Panc1 (cell line): ENCODE data around the gene FAF1. TPM values are rescaled to one million over a fixed set of nuclear protein-coding genes. Genes with fewer than 3 reads are reported as not detected.
"Not testable (repeated sequence)": the region's sequence is repeated elsewhere in the genome, so short reads cannot be mapped to it uniquely, and the experiment has no call there.

Experiments used
- ATAC-seq: fragments of 200-7000 bp; cut with Tn5 transposase; 2 replicates; pipeline ENCODE4 v1.9.1; 2020; ENCODE audit warnings: mild to moderate bottlenecking, moderate library complexity
- BruUV-seq: library from RNA; stranded (reverse); fragments of 400-500 nt; replicated peaks from 2 replicates; lab custom pipeline; 2021; lab: Mats Ljungman, UMichigan
- CTCF ChIA-PET: fragments of 300-600 bp; sonication (Branson Sonifier 250); formaldehyde crosslinking; loops from one replicate; lab custom pipeline; 2022; ENCODE audit warnings: antibody characterized with exemption; lab: Charles Lee
- POLR2A ChIA-PET: fragments of 300-600 bp; sonication (Branson Sonifier 250); formaldehyde crosslinking; loops from one replicate; lab custom pipeline; 2022; ENCODE audit warnings: antibody characterized with exemption; lab: Charles Lee
- DNase-seq: peaks from one replicate; pipeline ENCODE4 v3.0.0-alpha.2; 2010; ENCODE audit warnings: low read depth, low spot score
- H3K27ac ChIP-seq: 2 replicates; pipeline ENCODE4 v1.5.1; 2011; ENCODE audit warnings: mild to moderate bottlenecking, low read length, inconsistent platforms
- H3K27me3 ChIP-seq: fragments of 200-500 bp; sonication (Bioruptor generic); 2 replicates; pipeline ENCODE4 v1.6.0; 2014; ENCODE audit warnings: low read length, inconsistent platforms; ENCODE audit not compliant: control insufficient read depth, insufficient read depth
- H3K36me3 ChIP-seq: fragments of 200-500 bp; sonication (Bioruptor generic); 2 replicates; pipeline ENCODE4 v1.5.1; 2014; ENCODE audit warnings: inconsistent platforms, mild to moderate bottlenecking, low read length, moderate library complexity; ENCODE audit not compliant: control insufficient read depth, insufficient read depth
- H3K4me1 ChIP-seq: 2 replicates; pipeline ENCODE4 v1.5.1; 2011; ENCODE audit warnings: inconsistent platforms, mild to moderate bottlenecking, low read length, moderate library complexity; ENCODE audit not compliant: control insufficient read depth, insufficient read depth
- H3K4me3 ChIP-seq, 2 experiments: 2 replicates each; pipeline ENCODE4 v1.5.1; 2011 to 2012; ENCODE audit warnings: low read depth in 2 of 2, low read length in 2 of 2, mild to moderate bottlenecking in 2 of 2, inconsistent platforms in 1 of 2, moderate library complexity in 1 of 2
- H3K9me3 ChIP-seq: fragments of 200-500 bp; sonication (Bioruptor generic); 2 replicates; pipeline ENCODE4 v1.5.1; 2014; ENCODE audit warnings: low read depth, mild to moderate bottlenecking, inconsistent platforms, low read length, moderate library complexity; ENCODE audit not compliant: control insufficient read depth, insufficient read depth
- POLR2AphosphoS5 ChIP-seq: IDR thresholded peaks from 2 replicates; pipeline ENCODE4 v1.6.1; 2012; ENCODE audit warnings: mild to moderate bottlenecking, low read depth, low read length, moderate library complexity
- SIN3A ChIP-seq: IDR thresholded peaks from 2 replicates; pipeline ENCODE4 v1.6.1; 2012; ENCODE audit warnings: low read depth, mild to moderate bottlenecking, low read length, moderate library complexity, borderline replicate concordance; ENCODE audit not compliant: insufficient read depth
- TCF7L2 ChIP-seq: IDR thresholded peaks from 2 replicates; pipeline ENCODE4 v1.6.1; 2011; ENCODE audit warnings: mild to moderate bottlenecking, low read depth, low read length, inconsistent platforms
- in situ Hi-C: cut with HindIII; loops from 2 replicates; pipeline ENCODE4 v1.10.0; 2016; ENCODE audit warnings: low sequenced_read_pairs, low pct_unique_long_range_greater_than_20kb
- intact Hi-C: fragments of 100-400 bp; cut with micrococcal nuclease; formaldehyde crosslinking; loops from one replicate; pipeline ENCODE4 v1.10.0; 2022; ENCODE audit not compliant: unreplicated experiment
- total RNA-seq: library from RNA; stranded (reverse); gene quantifications from one replicate; pipeline ENCODE4 v1.2.1, GENCODE V29; 2021; ENCODE audit not compliant: unreplicated experiment
- TF ChIP-seq, protein P1 (sequence below): fragments of 450-650 bp; IDR thresholded peaks from 2 replicates; pipeline ENCODE4 v1.5.1; 2017; ENCODE audit warnings: mild to moderate bottlenecking
- TF ChIP-seq, protein P2 (sequence below), 2 experiments: IDR thresholded peaks; 2 replicates each; pipeline ENCODE4 v1.6.1; 2011 to 2012; ENCODE audit warnings: low read depth in 2 of 2, control low read depth in 1 of 2, low read length in 1 of 2, mild to moderate bottlenecking in 1 of 2, moderate library complexity in 1 of 2; ENCODE audit not compliant: insufficient read depth in 1 of 2

Gene FAF1
- total RNA-seq, 1 experiment from 2014 or later, result 101 TPM

DNA sequence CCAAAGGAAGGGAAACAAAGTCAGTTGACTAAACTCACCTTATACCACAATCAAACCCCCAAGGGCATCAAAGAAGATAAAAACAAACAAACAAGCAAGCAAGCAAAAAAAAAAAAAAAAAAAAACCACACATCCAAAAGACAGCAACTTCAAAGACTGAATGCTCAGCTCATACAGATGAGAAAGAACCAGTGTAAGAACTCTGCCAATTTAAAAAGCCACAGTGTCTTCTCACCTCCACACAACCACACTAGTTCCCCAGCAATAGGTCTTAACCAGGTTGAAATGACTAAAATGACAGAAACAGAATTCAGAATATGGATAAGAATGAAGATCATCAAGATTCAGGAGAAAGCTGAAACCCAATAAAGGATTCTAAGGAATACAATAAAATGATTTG, 193.4 kb downstream of the FAF1 start:
- CTCF ChIA-PET, result no interaction called here
- Histone ChIP-seq H3K27ac (no peak overlapping the region), H3K27me3 (no peaks in the 10 kb centered on the region), H3K36me3 (no peaks in the 10 kb centered on the region), H3K4me3 (no peak overlapping the region), H3K9me3 (no peaks in the 10 kb centered on the region; the same call in 1 of the 2 replicates), H3K4me1 (no peaks in the 10 kb centered on the region)
- no TSS peak for BruUV-seq
- in situ Hi-C loops, result no loop called here
- POLR2A ChIA-PET, result no interaction called here
- intact Hi-C loops, result no loop called here
- no peak for ATAC-seq
- DNase-seq, result no peak
- no peak for TF ChIP-seq POLR2AphosphoS5
- TF ChIP-seq, protein P1, sequence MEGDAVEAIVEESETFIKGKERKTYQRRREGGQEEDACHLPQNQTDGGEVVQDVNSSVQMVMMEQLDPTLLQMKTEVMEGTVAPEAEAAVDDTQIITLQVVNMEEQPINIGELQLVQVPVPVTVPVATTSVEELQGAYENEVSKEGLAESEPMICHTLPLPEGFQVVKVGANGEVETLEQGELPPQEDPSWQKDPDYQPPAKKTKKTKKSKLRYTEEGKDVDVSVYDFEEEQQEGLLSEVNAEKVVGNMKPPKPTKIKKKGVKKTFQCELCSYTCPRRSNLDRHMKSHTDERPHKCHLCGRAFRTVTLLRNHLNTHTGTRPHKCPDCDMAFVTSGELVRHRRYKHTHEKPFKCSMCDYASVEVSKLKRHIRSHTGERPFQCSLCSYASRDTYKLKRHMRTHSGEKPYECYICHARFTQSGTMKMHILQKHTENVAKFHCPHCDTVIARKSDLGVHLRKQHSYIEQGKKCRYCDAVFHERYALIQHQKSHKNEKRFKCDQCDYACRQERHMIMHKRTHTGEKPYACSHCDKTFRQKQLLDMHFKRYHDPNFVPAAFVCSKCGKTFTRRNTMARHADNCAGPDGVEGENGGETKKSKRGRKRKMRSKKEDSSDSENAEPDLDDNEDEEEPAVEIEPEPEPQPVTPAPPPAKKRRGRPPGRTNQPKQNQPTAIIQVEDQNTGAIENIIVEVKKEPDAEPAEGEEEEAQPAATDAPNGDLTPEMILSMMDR, result no peak
- TF ChIP-seq SIN3A, result no peak
- no peak for TF ChIP-seq TCF7L2
- TF ChIP-seq, protein P2, sequence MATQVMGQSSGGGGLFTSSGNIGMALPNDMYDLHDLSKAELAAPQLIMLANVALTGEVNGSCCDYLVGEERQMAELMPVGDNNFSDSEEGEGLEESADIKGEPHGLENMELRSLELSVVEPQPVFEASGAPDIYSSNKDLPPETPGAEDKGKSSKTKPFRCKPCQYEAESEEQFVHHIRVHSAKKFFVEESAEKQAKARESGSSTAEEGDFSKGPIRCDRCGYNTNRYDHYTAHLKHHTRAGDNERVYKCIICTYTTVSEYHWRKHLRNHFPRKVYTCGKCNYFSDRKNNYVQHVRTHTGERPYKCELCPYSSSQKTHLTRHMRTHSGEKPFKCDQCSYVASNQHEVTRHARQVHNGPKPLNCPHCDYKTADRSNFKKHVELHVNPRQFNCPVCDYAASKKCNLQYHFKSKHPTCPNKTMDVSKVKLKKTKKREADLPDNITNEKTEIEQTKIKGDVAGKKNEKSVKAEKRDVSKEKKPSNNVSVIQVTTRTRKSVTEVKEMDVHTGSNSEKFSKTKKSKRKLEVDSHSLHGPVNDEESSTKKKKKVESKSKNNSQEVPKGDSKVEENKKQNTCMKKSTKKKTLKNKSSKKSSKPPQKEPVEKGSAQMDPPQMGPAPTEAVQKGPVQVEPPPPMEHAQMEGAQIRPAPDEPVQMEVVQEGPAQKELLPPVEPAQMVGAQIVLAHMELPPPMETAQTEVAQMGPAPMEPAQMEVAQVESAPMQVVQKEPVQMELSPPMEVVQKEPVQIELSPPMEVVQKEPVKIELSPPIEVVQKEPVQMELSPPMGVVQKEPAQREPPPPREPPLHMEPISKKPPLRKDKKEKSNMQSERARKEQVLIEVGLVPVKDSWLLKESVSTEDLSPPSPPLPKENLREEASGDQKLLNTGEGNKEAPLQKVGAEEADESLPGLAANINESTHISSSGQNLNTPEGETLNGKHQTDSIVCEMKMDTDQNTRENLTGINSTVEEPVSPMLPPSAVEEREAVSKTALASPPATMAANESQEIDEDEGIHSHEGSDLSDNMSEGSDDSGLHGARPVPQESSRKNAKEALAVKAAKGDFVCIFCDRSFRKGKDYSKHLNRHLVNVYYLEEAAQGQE (IDR thresholded peaks at IDR 0.05; ENCODE audit: insufficient read depth in 1 of 2, low read depth in 2 of 2, low read length in 1 of 2), result no peak

DNA sequence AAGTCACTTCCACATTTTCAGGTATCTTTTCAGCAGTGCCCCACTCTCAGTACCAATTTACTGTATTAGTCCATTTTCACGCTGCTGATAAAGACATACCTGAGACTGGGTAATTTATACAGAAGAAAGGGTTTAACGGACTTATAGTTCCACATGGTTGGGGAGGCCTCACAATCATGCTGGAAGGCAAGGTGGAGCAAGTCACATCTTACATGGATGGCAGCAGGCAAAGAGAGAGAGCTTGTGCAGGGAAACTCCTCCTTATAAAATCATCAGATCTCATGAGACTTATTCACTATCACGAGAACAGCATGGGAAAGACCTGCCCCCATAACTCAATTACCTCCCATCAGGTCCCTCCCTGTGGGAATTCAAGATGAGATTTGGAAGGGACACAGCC, 203.5 kb downstream of the FAF1 start:
- H3K27me3 ChIP-seq, POLR2A ChIA-PET, intact Hi-C loops, H3K36me3 ChIP-seq, H3K9me3 ChIP-seq, ATAC-seq, H3K4me1 ChIP-seq, H3K27ac ChIP-seq, CTCF ChIA-PET, H3K4me3 ChIP-seq, in situ Hi-C loops, BruUV-seq, DNase-seq: not testable (repeated sequence)

DNA sequence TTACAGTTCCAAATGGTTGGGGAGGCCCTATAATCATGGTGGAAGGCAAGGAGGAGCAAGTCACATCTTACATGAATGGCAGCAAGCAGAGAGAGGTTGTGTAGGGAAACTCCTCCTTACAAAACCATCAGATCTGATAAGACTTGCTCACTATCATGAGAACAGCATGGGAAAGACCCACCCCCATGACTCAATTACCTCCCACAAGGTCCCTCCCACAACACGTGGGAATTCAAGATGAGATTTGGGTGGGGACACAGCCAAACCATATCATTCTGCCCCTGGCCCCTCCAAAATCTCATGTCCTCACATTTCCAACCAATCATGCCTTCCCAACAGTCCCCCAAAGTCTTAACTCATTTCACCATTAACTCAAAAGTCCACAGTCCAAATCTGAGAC, 205.3 kb downstream of the FAF1 start:
- intact Hi-C loops, H3K4me1 ChIP-seq, H3K4me3 ChIP-seq, ATAC-seq, H3K27ac ChIP-seq, BruUV-seq, DNase-seq, POLR2A ChIA-PET, H3K36me3 ChIP-seq, in situ Hi-C loops, CTCF ChIA-PET, H3K27me3 ChIP-seq, H3K9me3 ChIP-seq: not testable (repeated sequence)
